ENCODE measurements around the gene PDE2A.

PDE2A gene

GRCh38 chr11:72673943-72674828 lies at the start of gene PDE2A:
Gene PDE2A (minus strand): TSS chr11:72674422. CDS start chr11:72674207, 215 bp downstream.
- H3K9me3 Mint-ChIP-seq, result no peaks in the 10 kb centered on the region
- peaks cover 79% of the 10 kb centered on the region for H3K27me3 Mint-ChIP-seq (ENCODE audit: low read depth)
- no peak within 1 kb of the TSS for H3K27ac Mint-ChIP-seq
- no peak within 1 kb of the TSS for H3K4me3 Mint-ChIP-seq
- H3K36me3 Mint-ChIP-seq (ENCODE audit: low read depth), result no peaks in the 10 kb centered on the region
- no peak for TF ChIP-seq CTCF (IDR thresholded peaks at IDR 0.05; ENCODE audit: unreplicated experiment in 3 of 3)
- H3K4me1 Mint-ChIP-seq, result no peaks in the 10 kb centered on the region

DNA sequence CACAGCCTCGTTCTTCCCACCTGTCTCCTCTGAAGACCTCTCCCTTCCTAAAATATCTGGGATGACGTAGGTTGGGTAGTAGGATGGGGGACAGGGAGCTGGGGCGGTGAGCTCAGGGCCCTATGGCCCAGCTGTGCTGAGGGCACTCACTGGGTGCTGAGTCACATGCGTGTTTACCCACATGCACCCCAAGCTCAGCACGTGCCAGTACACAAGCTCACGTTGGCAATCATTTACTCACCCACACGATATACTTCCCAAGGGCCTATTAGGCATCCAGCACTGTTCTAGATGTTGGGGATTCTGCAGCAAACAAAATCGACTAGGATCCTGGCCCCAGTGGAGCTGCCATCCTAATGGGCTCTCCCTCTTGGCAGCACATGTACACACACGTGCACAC lies 49.3 kb upstream of the PDE2A start:
- H3K27ac Mint-ChIP-seq, result peak overlapping the region; percentile 66 to 89 (median 72)

GRCh38 chr11:72722050-72722748 lies 48.0 kb upstream of the PDE2A start:
- peaks cover 54% of the 10 kb centered on the region for H3K4me1 Mint-ChIP-seq
- H3K4me3 Mint-ChIP-seq, result peak overlapping the region; percentile 81 to 89 (median 88)
- H3K27ac Mint-ChIP-seq, result peak overlapping the region; percentile 97 to 99 (median 98)
- TF ChIP-seq CTCF (IDR thresholded peaks at IDR 0.05; ENCODE audit: unreplicated experiment in 3 of 3), result no peak
- no peaks in the 10 kb centered on the region for H3K36me3 Mint-ChIP-seq (ENCODE audit: low read depth)
- H3K9me3 Mint-ChIP-seq, result no peaks in the 10 kb centered on the region
- H3K27me3 Mint-ChIP-seq (ENCODE audit: low read depth), result no peaks in the 10 kb centered on the region

More for the DNA sequence above, 49.3 kb upstream of the PDE2A start:
- no peaks in the 10 kb centered on the region for H3K27me3 Mint-ChIP-seq (ENCODE audit: low read depth)
- no peaks in the 10 kb centered on the region for H3K9me3 Mint-ChIP-seq
- TF ChIP-seq CTCF (IDR thresholded peaks at IDR 0.05; ENCODE audit: unreplicated experiment in 3 of 3), result no peak
- peak overlapping the region in 2 of 3 experiments; percentile 21 to 40 for H3K4me3 Mint-ChIP-seq
- H3K36me3 Mint-ChIP-seq (ENCODE audit: low read depth), result peaks cover under 1% of the 10 kb centered on the region
- peaks cover 52% of the 10 kb centered on the region for H3K4me1 Mint-ChIP-seq

- H3K27ac Mint-ChIP-seq, result peak overlapping the region; percentile 97 to 99 (median 98)
- H3K36me3 Mint-ChIP-seq (ENCODE audit: low read depth), result no peaks in the 10 kb centered on the region
- no peaks in the 10 kb centered on the region for H3K27me3 Mint-ChIP-seq (ENCODE audit: low read depth)
- H3K4me1 Mint-ChIP-seq, result peaks cover 57% of the 10 kb centered on the region
- no peak for TF ChIP-seq CTCF (IDR thresholded peaks at IDR 0.05; ENCODE audit: unreplicated experiment in 3 of 3)
- H3K9me3 Mint-ChIP-seq, result no peaks in the 10 kb centered on the region
- peak overlapping the region; percentile 81 to 89 (median 88) for H3K4me3 Mint-ChIP-seq
These were observed 47.4 kb upstream of the PDE2A start for GRCh38 chr11:72721689-72722049.

- H3K27me3 Mint-ChIP-seq (ENCODE audit: low read depth), result no peaks in the 10 kb centered on the region
- H3K4me1 Mint-ChIP-seq, result peaks cover 61% of the 10 kb centered on the region
- H3K4me3 Mint-ChIP-seq, result peak overlapping the region; percentile 81 to 89 (median 88)
- no peaks in the 10 kb centered on the region for H3K9me3 Mint-ChIP-seq
- no peak for TF ChIP-seq CTCF (IDR thresholded peaks at IDR 0.05; ENCODE audit: unreplicated experiment in 3 of 3)
- H3K36me3 Mint-ChIP-seq (ENCODE audit: low read depth), result peaks cover 1% of the 10 kb centered on the region
- peak overlapping the region; percentile 97 to 99 (median 98) for H3K27ac Mint-ChIP-seq
These were observed 47.1 kb upstream of the PDE2A start for GRCh38 chr11:72721276-72721675.
